Stimulated activated naive CD8-positive, alpha-beta T cell treated with anti-CD3 and anti-CD28 coated beads, Interleukin-15, amount 100 ng/mL, for 72 hours (primary cell): ENCODE results near the gene TET1.
"Not testable (repeated sequence)": the region's sequence is repeated elsewhere in the genome, so short reads cannot be mapped to it uniquely, and the experiment has no call there.

Source experiments
- ATAC-seq: fragments of 150-1000 bp; cut with Tn5 transposase; 2 replicates; pipeline ENCODE4 v1.10.0; 2021; ENCODE audit warnings: mild to moderate bottlenecking, moderate library complexity
- DNase-seq, 2 donors: peaks; one replicate each; pipeline ENCODE4 v3.0.0; 2021 to 2022
- H3K27ac Mint-ChIP-seq, 2 donors: one replicate each; pipeline ENCODE4 v1.8.0; 2022; ENCODE audit warnings: mild to moderate bottlenecking in 2 of 2, mixed read lengths in 2 of 2, moderate library complexity in 2 of 2
- H3K27me3 Mint-ChIP-seq: one replicate; pipeline ENCODE4 v1.8.0; 2022; ENCODE audit warnings: mixed read lengths
- H3K4me1 Mint-ChIP-seq: one replicate; pipeline ENCODE4 v1.8.0; 2022; ENCODE audit warnings: mild to moderate bottlenecking, mixed read lengths
- H3K4me3 Mint-ChIP-seq, 2 donors: one replicate each; pipeline ENCODE4 v1.8.0; 2022; ENCODE audit warnings: mild to moderate bottlenecking in 2 of 2, mixed read lengths in 2 of 2, moderate library complexity in 1 of 2
- H3K9me3 Mint-ChIP-seq, 2 donors: one replicate each; pipeline ENCODE4 v1.8.0; 2022; ENCODE audit warnings: mixed read lengths in 2 of 2

Gene TET1

GRCh38 chr10:68559841-68560185 is 324 bp upstream of the TET1 start:
- peaks cover 78% of the 10 kb centered on the region for H3K27me3 Mint-ChIP-seq
- DNase-seq: peak; percentile 9 to 15
- no peaks in the 10 kb centered on the region for H3K9me3 Mint-ChIP-seq
- H3K4me3 Mint-ChIP-seq: peak overlapping the region; percentile 72 to 84
- no peak overlapping the region for H3K27ac Mint-ChIP-seq
- H3K4me1 Mint-ChIP-seq: peaks cover 33% of the 10 kb centered on the region
- peak; percentile 59 for ATAC-seq

DNA sequence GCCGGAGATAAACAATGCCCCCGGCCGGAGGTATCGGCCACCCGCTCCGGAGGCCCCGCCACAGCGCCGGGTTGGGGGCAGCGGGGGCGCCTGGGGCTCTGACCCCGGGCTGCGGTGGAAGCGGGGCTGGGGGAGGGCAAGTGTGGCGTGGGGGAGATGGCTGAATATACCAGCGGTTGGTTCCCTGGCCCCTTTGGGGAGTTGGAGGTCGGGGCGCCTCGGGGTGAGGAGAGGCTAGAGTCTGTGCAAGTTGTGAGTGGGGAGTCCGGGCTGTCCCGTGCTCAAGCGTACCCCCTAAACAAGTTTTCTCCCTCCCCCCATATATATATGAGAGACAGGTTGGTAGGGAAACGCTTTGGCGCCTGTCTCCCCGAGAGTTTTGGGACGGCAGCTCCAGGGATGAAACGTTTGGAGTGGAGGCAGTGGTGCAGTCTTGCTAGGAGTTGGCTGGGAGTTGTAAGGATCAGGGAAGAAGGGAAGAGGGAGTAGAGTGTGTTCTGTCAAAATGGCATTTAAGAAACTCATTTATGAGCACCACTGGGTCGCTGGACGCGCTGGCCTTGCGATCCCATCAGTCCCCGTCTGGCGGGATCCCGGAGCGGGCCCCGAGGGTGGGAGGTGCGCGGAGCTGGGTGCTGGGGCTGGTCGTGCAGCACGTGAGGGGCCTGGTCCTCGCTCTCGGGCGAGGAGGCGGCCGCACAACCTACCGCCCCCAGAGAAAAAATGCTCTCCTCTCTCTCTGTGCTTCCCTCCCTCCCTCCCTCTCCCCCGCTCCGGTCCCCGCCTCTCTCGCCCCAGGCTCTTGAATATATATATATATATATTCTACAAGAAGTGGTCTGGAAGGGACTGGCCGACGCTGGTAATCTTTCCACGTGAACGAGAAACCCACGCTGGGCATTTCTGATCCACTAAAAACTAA is 1.1 kb downstream of the TET1 start:
- ATAC-seq: peak; percentile 63
- H3K4me1 Mint-ChIP-seq: peaks cover 33% of the 10 kb centered on the region

DNA sequence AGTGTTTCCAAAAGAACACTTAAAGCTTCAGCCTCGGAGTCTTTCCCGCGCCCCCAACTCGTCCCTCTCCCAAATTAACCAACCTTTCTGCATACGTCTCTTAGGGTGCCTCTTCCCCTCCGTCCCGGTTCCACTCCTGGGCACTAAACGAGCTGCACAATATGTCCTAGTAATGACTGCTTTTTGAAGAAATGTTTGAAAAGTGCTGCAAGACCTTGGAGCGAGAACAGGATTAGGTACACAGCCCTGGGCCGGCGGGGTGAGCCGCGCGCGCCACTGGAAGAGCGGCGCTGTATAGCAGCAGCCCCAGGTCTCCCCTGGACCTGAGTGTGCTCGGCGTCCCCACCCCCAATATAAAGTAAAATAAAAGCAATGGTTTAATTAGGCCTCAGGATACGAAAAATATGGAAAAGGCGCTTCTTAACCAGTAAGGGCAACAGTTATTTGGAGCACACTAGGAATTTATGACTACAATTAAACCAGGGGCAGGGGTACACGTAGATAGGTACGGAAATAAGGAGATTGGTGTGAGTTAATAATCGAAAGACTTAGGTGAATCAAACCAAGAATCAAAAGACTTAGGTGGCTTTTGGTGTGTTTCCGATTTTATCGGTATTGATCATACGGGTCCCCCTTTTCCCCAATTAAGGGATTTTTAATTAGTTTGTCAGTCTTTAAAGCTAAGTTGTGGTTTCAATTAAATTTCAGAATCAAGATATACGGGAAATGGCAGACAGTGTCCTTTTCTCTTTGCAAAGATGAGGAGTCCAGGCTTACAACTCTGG is 1.9 kb downstream of the TET1 start:
- Mint-ChIP-seq H3K27me3 (peaks cover 89% of the 10 kb centered on the region), H3K4me1 (peaks cover 33% of the 10 kb centered on the region), H3K27ac (no peak overlapping the region), H3K4me3 (peak overlapping the region; percentile 76 to 78), H3K9me3 (no peaks in the 10 kb centered on the region)
- peak in 1 of 2 donors; percentile 10 for DNase-seq
- no peak for ATAC-seq

More for the DNA sequence above, 1.1 kb downstream of the TET1 start:
- no peaks in the 10 kb centered on the region for H3K9me3 Mint-ChIP-seq
- H3K27me3 Mint-ChIP-seq: peaks cover 84% of the 10 kb centered on the region
- H3K27ac Mint-ChIP-seq: peak overlapping the region; percentile 5 to 80
- DNase-seq: peak; percentile 12 to 14
- peak overlapping the region; percentile 84 to 93 for H3K4me3 Mint-ChIP-seq

GRCh38 chr10:68562661-68563570 is 2.8 kb downstream of the TET1 start:
- Mint-ChIP-seq H3K9me3 (no peaks in the 10 kb centered on the region), H3K4me1 (peaks cover 33% of the 10 kb centered on the region), H3K27me3 (peaks cover 81% of the 10 kb centered on the region), H3K4me3 (peak overlapping the region; percentile 65 to 66), H3K27ac (no peak overlapping the region)
- ATAC-seq (no peak), DNase-seq (no peak)

DNA sequence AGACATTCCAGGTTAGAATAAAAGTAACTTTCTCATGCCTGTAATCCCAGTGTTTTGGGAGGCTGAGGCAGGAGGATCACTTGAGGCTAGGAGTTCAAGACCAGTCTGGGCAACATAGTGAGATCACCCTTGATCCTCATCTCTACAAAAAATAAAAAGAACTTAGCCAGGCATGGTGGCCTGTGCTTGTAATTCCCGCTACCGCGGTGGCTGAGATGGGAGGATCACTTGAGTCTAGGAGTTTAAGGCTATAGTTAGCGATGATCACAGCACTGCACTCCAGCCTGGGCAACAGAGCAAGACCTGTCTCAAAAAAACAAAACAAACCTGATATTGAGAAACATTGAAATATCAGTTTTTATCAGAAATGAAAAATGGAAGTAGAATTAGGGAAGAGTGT is 4.6 kb downstream of the TET1 start:
- Mint-ChIP-seq H3K4me1 (peaks cover 32% of the 10 kb centered on the region), H3K27ac (no peak overlapping the region), H3K4me3 (no peak overlapping the region), H3K9me3 (no peaks in the 10 kb centered on the region), H3K27me3 (peaks cover 64% of the 10 kb centered on the region)
- no peak for ATAC-seq
- DNase-seq: no peak

DNA sequence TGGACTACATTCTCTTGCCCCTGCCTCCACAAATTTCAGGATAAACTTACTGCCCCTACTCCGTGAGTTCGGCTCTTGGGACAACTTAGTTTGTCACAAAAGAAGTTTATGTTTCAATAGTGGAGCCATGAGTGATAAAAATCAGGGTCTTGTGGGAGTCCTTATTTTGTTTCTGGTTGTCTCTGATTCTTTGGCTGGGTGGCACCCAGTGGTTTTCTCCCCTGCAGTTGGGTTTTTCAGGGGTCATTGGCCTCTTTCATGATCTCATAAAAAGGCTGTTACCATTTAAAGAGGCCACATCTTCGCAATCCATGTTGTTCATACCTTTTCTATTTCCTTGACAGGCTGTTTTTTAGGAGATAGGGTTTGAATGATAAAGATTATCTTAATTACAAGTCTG is 5.5 kb downstream of the TET1 start:
- Mint-ChIP-seq H3K9me3 (no peaks in the 10 kb centered on the region), H3K4me3 (no peak overlapping the region), H3K4me1 (peaks cover 28% of the 10 kb centered on the region), H3K27ac (no peak overlapping the region), H3K27me3 (peaks cover 56% of the 10 kb centered on the region)
- ATAC-seq (no peak), DNase-seq (no peak)

DNA sequence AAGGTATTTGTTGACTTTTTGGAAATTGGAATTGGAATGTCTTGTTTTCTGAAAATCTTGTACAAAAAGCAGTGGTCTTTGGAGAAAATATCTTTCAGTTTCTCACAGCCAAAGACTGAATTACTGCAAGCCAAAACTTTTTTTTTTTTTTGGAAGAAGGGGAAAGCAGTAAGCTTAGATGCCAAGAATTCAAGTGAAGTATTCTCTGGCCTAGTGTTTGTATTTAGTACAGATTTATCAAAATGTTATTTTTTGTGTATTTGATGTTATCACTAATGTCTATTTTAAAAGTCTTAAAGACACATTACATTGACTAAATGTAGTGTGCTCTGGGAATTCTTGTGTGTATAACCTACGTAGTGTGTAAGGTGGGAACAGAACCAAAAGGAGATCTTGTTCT is 6.2 kb downstream of the TET1 start:
- Mint-ChIP-seq H3K9me3 (no peaks in the 10 kb centered on the region), H3K4me3 (no peak overlapping the region), H3K27me3 (peaks cover 50% of the 10 kb centered on the region), H3K4me1 (peaks cover 21% of the 10 kb centered on the region), H3K27ac (no peak overlapping the region)
- ATAC-seq (no peak), DNase-seq (no peak)

GRCh38 chr10:68566955-68567354 is 6.8 kb downstream of the TET1 start:
- Mint-ChIP-seq H3K4me3 (no peak overlapping the region), H3K4me1 (peaks cover 15% of the 10 kb centered on the region), H3K27ac (no peak overlapping the region), H3K27me3 (peaks cover 43% of the 10 kb centered on the region), H3K9me3 (no peaks in the 10 kb centered on the region)
- ATAC-seq (no peak), DNase-seq (no peak)

GRCh38 chr10:68572151-68572550 is 12.0 kb downstream of the TET1 start:
- DNase-seq (no peak), ATAC-seq (no peak)
- no peaks in the 10 kb centered on the region for H3K27me3 Mint-ChIP-seq
- H3K27ac Mint-ChIP-seq: no peak overlapping the region
- H3K4me1 Mint-ChIP-seq: peaks cover 12% of the 10 kb centered on the region
- no peak overlapping the region for H3K4me3 Mint-ChIP-seq
- H3K9me3 Mint-ChIP-seq: no peaks in the 10 kb centered on the region

GRCh38 chr10:68574051-68574450 is 13.9 kb downstream of the TET1 start:
- H3K4me3 Mint-ChIP-seq: no peak overlapping the region
- no peaks in the 10 kb centered on the region for H3K27me3 Mint-ChIP-seq
- peaks cover 12% of the 10 kb centered on the region for H3K4me1 Mint-ChIP-seq
- H3K9me3 Mint-ChIP-seq: no peaks in the 10 kb centered on the region
- DNase-seq (no peak), ATAC-seq (no peak)
- no peak overlapping the region for H3K27ac Mint-ChIP-seq

GRCh38 chr10:68576118-68576517 is 16.0 kb downstream of the TET1 start:
- H3K4me3 Mint-ChIP-seq: no peak overlapping the region
- H3K27me3 Mint-ChIP-seq: no peaks in the 10 kb centered on the region
- H3K4me1 Mint-ChIP-seq: peaks cover 12% of the 10 kb centered on the region
- ATAC-seq (no peak), DNase-seq (no peak)
- H3K9me3 Mint-ChIP-seq: no peaks in the 10 kb centered on the region
- no peak overlapping the region for H3K27ac Mint-ChIP-seq

DNA sequence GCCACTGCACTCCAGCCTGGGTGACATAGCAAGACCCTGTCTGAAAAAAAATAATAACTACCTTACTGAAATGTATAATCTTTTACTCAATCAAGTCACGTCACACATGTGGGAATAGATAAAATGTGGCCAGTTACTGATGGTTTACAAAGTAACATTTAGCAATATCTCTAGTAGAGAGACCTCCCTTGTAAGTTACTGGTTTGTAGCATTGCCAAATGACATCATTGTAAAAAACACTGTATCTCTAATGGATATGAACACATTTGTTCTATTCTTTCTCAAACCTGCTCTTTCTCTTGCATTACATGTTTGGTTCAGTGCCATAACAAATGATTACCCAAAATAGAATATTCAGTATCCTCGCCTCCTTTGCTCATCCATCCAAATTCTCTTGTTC is 18.8 kb downstream of the TET1 start:
- H3K27ac Mint-ChIP-seq: no peak overlapping the region
- no peak for ATAC-seq
- H3K4me1 Mint-ChIP-seq: peaks cover 1% of the 10 kb centered on the region
- no peak for DNase-seq
- H3K4me3 Mint-ChIP-seq: no peak overlapping the region
- no peaks in the 10 kb centered on the region for H3K27me3 Mint-ChIP-seq
- no peaks in the 10 kb centered on the region for H3K9me3 Mint-ChIP-seq

GRCh38 chr10:68584187-68584586 is 24.1 kb downstream of the TET1 start:
- H3K4me1 Mint-ChIP-seq, DNase-seq, H3K27ac Mint-ChIP-seq, H3K27me3 Mint-ChIP-seq, H3K9me3 Mint-ChIP-seq, ATAC-seq, H3K4me3 Mint-ChIP-seq: not testable (repeated sequence)

- no peaks in the 10 kb centered on the region for H3K27me3 Mint-ChIP-seq
- DNase-seq: no peak
- no peak overlapping the region for H3K4me3 Mint-ChIP-seq
- no peaks in the 10 kb centered on the region for H3K9me3 Mint-ChIP-seq
- no peak overlapping the region for H3K27ac Mint-ChIP-seq
- H3K4me1 Mint-ChIP-seq: peaks cover 5% of the 10 kb centered on the region
- no peak for ATAC-seq
Observed at GRCh38 chr10:68586606-68587305, 26.6 kb downstream of the TET1 start.

DNA sequence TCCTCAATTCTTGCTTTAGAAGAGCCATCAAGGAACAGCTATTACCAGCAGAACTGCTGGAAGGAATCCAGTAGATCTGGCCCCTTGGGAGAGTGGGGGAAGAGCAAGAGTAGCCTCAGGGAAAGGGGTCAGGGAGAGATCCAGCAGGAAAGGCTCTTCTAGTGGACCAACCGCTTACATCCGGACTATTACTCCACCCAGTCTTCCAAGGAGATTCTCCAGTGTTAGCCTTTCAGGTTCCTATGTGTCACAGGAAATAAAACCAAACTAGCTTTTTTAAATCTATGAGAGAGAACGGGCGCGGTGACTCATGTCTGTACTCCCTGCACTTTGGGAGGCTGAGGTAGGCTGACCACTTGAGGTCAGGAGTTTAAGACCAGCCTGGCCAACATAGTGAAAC is 34.3 kb downstream of the TET1 start:
- no peaks in the 10 kb centered on the region for H3K27me3 Mint-ChIP-seq
- DNase-seq: no peak
- H3K9me3 Mint-ChIP-seq: no peaks in the 10 kb centered on the region
- ATAC-seq: no peak
- no peak overlapping the region for H3K27ac Mint-ChIP-seq
- no peak overlapping the region for H3K4me3 Mint-ChIP-seq
- peaks cover 2% of the 10 kb centered on the region for H3K4me1 Mint-ChIP-seq
